Measurements from ENCODE around the gene DLEC1.

DLEC1 gene

GRCh38 chr3:38018296-38019266, 20.4 kb upstream of the DLEC1 start:
- no peak for DNase-seq (ENCODE audit: low read depth)
- H3K4me3 ChIP-seq (replicated peaks; ENCODE audit: low read depth, low read length): no peak overlapping the region
- TF ChIP-seq CTCF (IDR thresholded peaks at IDR 0.05; ENCODE audit: low read length, missing control alignments): no peak

- no peak overlapping the region for H3K4me3 ChIP-seq (replicated peaks; ENCODE audit: low read depth, low read length)
- DNase-seq (ENCODE audit: low read depth): no peak
- TF ChIP-seq CTCF (IDR thresholded peaks at IDR 0.05; ENCODE audit: low read length, missing control alignments): no peak
These were observed 19.2 kb upstream of the DLEC1 start for GRCh38 chr3:38019658-38020341.

- TF ChIP-seq CTCF (IDR thresholded peaks at IDR 0.05; ENCODE audit: low read length, missing control alignments): no peak
- DNase-seq (ENCODE audit: low read depth): no peak
- no peak overlapping the region for H3K4me3 ChIP-seq (replicated peaks; ENCODE audit: low read depth, low read length)
These were observed 18.7 kb upstream of the DLEC1 start for GRCh38 chr3:38020342-38020726.

GRCh38 chr3:38021196-38021595, 17.8 kb upstream of the DLEC1 start:
- no peak overlapping the region for H3K4me3 ChIP-seq (replicated peaks; ENCODE audit: low read depth, low read length)
- TF ChIP-seq CTCF (IDR thresholded peaks at IDR 0.05; ENCODE audit: low read length, missing control alignments): no peak
- DNase-seq (ENCODE audit: low read depth): no peak

- no peak for DNase-seq (ENCODE audit: low read depth)
- no peak for TF ChIP-seq CTCF (IDR thresholded peaks at IDR 0.05; ENCODE audit: low read length, missing control alignments)
- H3K4me3 ChIP-seq (replicated peaks; ENCODE audit: low read depth, low read length): no peak overlapping the region
These were observed 16.7 kb upstream of the DLEC1 start for GRCh38 chr3:38022301-38022700.

GRCh38 chr3:38022896-38023709, 15.9 kb upstream of the DLEC1 start:
- no peak overlapping the region for H3K4me3 ChIP-seq (replicated peaks; ENCODE audit: low read depth, low read length)
- TF ChIP-seq CTCF (IDR thresholded peaks at IDR 0.05; ENCODE audit: low read length, missing control alignments): no peak
- no peak for DNase-seq (ENCODE audit: low read depth)

Measured in fibroblast of pulmonary artery (primary cell).